Glomerular visceral epithelial cell (primary cell): ENCODE results near the gene CNKSR2.

Source experiments
- DNase-seq: peaks from one replicate; pipeline ENCODE4 v3.0.0-alpha.2; 2016; ENCODE audit errors: extremely low spot score

The CNKSR2 gene

GRCh38 chrX:21606002-21606401 lies 231.8 kb downstream of the CNKSR2 start:
- no peak for DNase-seq

- DNase-seq, result no peak
These were observed 235.9 kb downstream of the CNKSR2 start for GRCh38 chrX:21610168-21610567.

GRCh38 chrX:21612154-21612553 lies 237.9 kb downstream of the CNKSR2 start:
- no peak for DNase-seq

- no peak for DNase-seq
These were observed 242.2 kb downstream of the CNKSR2 start for GRCh38 chrX:21616386-21616785.

GRCh38 chrX:21620234-21620633 lies 246.0 kb downstream of the CNKSR2 start:
- no peak for DNase-seq

- no peak for DNase-seq
These were observed 249.7 kb downstream of the CNKSR2 start for GRCh38 chrX:21623778-21624501.

- DNase-seq, result no peak
These were observed 257.8 kb downstream of the CNKSR2 start for GRCh38 chrX:21632027-21632426.

- peak; percentile 1 for DNase-seq
These were observed 264.1 kb downstream of the CNKSR2 start for GRCh38 chrX:21638311-21638710.

- no peak for DNase-seq
These were observed 265.6 kb downstream of the CNKSR2 start for GRCh38 chrX:21639775-21640174.

- no peak for DNase-seq
These were observed 271.2 kb downstream of the CNKSR2 start for GRCh38 chrX:21645431-21645830.

GRCh38 chrX:21645886-21646285 lies 271.7 kb downstream of the CNKSR2 start:
- DNase-seq, result no peak

- no peak for DNase-seq
These were observed 281.8 kb downstream of the CNKSR2 start for GRCh38 chrX:21655901-21656586.

- DNase-seq, result no peak
These were observed 282.5 kb downstream of the CNKSR2 start for GRCh38 chrX:21656587-21657317.

GRCh38 chrX:21657318-21658151 lies 283.3 kb downstream of the CNKSR2 start:
- no peak for DNase-seq

- DNase-seq, result no peak
These were observed 284.0 kb downstream of the CNKSR2 start, which contains the start of gene KLHL34 for GRCh38 chrX:21658152-21658737. KLHL34 (minus strand) TSS chrX:21658330; CDS start chrX:21657788, 542 bp downstream.

GRCh38 chrX:21658746-21659145 lies 284.5 kb downstream of the CNKSR2 start:
- DNase-seq, result no peak

GRCh38 chrX:21659320-21659719 lies 285.1 kb downstream of the CNKSR2 start:
- no peak for DNase-seq

- no peak for DNase-seq
These were observed 285.9 kb downstream of the CNKSR2 start for GRCh38 chrX:21660156-21660555.

GRCh38 chrX:21661316-21661715 lies 287.1 kb downstream of the CNKSR2 start:
- no peak for DNase-seq

- no peak for DNase-seq
These were observed 288.5 kb downstream of the CNKSR2 start for GRCh38 chrX:21662761-21663160.

GRCh38 chrX:21666252-21666651 lies 292.0 kb downstream of the CNKSR2 start:
- no peak for DNase-seq
